Activated T-helper 9 cell treated with anti-CD3 and anti-CD28 coated beads, Interleukin-2, amount 50 U/mL, for 16 hours (primary cell): ENCODE data around the gene SLC30A1.

Source experiments
- DNase-seq: peaks from one replicate; pipeline ENCODE4 v3.0.0-alpha.2; 2020; ENCODE audit warnings: low read depth

Gene SLC30A1

DNA sequence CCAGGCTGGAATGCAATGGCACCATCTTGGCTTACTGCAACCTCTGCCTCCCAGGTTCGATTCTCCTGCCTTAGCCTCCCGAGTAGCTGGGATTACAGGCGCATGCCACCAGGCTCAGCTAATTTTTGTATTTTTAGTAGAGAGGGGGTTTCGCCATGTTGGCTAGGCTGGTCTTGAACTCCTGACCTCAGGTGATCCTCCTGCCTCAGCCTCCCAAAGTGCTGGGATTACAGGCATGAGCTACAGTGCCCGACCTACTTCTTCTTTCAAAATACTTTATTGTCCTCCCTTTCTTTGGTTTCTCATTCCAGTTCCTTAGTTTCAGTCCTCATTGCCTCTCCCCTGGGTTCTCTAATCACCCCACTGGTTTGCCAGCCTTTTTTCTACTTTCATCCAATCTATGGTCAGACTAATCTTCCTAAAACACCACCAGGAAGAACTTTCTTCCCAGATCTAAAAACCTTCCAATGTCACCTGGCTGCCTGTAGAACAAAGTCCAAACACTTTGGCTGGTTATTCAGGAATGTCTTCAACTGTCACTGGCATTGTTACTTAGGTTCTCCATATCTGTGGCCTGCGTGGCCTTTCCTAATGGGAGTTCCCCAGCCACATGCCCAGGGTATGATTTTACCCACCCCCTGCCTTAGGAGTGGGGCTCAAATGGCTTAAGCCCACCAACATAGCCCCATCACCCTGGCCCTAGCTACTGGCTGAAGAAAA, 29.0 kb upstream of the SLC30A1 start:
- DNase-seq = no peak

DNA sequence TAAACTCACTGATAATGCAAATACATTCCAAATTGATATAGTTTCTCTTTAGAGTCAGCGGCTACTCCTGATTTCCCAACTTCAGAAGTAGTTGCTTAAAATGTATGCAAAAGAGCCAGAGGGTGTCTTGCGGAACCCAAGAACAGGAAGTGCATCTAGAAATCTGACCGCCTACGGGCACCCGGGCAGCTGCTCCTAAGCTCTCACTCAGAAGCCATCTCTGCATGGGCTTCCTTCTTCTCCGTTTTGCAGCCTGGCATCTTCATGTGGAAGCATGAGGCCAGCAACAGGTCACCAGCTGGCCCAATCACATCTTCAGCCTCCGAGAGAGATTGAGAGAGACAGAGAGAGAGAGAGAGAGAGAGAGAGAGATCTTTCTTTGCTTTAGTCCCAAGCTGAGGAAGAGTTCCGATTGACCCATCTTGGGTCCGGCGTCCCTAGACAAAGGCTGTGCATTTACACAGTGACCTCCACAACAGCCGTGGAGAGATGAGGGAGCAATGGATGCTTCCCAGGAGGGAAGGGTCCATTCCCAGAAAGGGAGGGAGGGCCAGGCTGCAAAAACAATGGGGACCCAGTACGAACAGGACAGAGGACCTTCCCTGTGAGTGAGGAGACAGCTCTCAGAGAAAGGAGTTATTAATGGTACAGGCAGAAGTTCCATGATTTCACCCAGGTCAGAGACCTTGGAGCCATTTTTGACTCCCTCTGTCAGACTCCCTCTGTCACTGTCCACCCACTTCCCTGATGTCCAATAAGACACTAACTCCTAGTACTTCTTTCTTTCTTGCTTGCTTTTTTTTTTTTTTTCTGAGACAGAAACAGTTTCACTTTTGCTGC, 28.2 kb upstream of the SLC30A1 start:
- no peak for DNase-seq

GRCh38 chr1:211606332-211606913, 27.5 kb upstream of the SLC30A1 start:
- DNase-seq = peak; percentile 4

DNA sequence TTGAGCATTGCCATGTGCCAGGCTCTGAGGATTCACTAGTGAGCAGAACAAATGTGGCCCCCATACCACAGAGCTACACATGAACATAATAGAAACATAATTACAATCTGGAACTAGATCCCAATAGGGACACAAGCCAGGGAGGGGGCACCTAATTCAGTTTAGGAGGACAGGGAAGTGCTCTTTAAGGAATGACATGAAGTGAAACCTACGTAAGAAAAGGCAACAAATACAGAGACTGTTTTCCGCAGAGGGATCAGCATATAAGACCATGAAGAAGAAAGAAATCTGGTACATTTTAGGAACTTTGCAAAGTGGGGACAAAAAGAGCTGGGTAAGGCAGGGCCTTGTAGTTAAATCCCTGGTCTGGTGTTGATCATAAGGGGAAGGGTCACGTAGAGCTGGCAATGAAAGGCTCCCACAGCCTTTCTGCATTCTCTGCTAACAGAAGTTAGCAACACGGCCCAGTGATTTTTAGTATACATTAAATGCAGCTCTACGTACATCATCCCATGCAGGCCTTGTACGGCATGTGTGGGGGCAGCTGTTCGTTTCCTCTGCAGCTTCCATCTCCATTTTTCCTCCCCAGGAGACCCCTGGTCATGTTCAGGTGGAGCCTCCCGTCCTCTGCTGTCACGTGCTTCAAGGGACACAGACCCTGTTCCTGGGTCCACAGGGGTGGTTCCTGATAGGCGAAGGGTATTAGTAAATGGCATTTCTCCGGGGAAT, 26.8 kb upstream of the SLC30A1 start:
- DNase-seq = no peak

DNA sequence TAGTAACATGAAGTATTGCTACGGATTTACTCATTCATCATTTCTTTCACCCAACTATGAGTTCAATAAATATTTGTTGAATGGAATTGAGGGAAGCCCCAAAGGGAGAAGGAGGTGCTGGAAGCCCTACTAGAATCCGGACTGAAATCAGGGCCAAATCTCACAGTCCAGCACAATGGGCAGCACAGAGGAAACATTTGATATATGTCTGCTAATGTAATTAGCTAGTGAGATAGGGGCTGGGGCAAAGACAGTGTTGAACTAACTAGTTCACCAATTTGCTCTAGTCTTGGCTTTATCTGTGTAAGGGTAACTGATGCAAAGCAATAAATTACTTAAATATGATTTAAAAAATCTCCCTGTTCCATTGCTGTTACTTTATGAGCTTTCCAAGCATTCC, 26.1 kb upstream of the SLC30A1 start:
- DNase-seq = no peak

DNA sequence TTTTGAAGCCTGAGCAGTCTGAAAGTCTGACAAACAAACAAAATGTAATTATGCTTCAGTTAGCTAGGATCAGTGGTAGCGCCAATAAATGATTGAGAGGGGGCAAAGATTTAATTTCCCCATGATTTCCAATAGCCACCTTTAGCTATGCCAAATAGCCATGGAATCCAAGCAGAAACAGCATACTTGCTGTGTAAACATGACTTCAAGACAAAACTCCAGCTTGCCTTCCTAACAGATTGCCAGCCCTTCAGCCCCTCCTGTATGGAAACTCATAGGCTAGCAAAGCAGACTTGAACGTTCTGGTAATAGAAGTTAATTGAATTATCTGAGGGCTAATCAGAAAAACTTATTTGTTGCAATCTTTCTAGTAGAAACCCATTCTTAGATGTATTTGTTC, 25.6 kb upstream of the SLC30A1 start:
- no peak for DNase-seq

DNA sequence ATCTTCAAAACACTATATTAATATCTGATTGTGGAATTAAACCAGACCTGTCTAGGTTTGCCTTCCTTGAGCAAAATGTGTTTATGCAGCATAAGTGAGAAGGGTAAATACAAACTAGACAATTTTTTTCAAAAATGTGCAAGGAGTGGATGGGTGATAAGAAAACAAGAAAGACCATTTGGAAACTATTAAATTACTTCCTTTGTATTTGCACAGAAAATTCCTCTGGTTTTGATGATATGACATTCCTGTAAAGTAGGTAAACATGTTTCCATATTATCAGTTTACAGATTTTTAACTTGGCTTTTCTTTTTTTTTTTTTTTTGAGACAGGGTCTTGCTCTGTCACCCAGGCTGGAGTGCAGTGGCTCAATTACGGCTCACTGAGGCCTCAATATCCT, 24.8 kb upstream of the SLC30A1 start:
- no peak for DNase-seq

- no peak for DNase-seq
Measured at GRCh38 chr1:211603191-211603701, 24.3 kb upstream of the SLC30A1 start.

DNA sequence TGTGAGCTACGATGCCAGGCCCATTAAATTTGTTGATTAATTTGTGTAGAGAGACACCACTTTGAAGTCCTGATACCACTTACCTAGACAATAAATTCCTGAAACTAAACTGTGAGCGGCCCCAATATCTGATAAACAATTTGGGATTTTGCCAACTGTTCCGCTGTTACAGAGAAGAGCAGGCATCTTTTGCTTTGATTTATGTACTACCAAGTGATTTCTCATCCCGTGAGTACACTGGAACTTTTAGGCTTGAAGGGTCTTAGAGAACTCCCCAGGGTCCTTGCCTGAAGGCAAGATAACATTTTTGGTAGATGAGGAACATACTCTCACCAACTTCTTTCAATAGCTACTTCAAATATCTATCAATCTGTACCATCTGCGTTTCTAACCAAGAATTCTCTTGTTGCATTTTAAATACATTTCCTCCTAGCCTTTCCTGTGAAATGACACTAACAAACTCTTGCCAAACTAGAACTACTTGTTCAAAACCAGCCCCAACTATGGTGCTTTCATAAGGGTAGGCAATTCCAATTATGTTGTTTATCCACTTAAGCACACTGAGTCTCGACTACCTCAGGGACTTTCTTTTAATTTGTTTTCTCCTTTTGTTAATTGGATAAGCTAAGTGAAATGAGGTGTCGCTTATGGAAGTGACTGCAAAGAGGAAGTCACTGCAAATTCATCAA, 23.2 kb upstream of the SLC30A1 start:
- no peak for DNase-seq

GRCh38 chr1:211601159-211601558, 22.2 kb upstream of the SLC30A1 start:
- DNase-seq = no peak

- no peak for DNase-seq
Measured at GRCh38 chr1:211599250-211599649, 20.3 kb upstream of the SLC30A1 start.

DNA sequence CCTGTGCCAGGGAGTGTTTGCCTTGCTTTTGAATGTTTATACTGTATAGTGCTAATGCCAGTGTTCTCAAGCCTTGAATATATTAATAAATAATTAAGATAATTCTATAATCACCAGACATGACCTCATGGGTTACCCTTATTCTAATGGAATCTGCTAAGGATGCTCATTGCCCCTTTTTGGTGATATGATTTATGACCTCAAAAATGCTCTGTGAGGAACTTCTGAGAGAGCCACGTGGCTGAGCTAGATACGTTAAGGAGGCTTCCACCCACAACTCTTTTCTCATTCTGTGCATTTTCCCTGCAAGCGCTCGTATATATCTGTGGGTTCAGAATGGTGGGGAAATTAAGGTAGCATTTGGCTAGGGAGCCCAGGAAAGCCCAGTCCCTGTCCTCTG, 19.6 kb upstream of the SLC30A1 start:
- no peak for DNase-seq

DNA sequence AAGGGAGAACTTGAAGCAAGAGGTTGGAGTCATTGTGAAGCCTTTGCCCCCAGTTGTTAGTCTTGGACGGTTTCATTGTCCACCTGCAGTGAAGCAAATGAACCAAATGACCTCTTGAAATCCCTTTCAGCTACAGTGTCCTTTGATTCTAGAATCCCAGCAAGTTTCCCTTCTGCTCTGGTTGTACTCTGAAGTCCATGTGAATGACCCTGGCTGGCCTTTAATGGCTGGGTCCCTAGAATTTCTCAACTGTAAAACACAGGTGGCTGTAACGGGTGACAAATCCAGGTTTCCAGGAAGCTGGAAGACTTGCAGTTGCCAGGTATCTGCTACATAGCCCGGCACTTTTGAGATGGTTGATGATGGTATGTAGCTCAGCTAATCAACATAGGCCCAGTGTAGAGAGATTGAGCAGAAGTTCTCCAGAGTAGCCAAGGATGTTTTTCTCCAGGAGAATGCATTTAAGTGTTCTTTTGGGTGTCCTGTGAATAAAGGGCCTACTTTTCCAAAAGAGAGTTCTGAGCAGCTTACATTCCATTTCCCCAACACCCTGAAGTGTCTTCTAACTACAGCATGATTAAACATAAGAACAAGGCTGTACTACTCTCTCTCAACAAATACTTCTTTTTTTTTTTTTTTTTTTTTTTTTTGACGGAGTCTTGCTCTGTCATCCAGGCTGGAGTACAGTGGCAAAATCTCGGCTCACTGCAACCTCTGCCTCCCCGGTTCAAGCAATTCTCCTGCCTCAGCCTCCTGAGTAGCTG, 17.6 kb upstream of the SLC30A1 start:
- DNase-seq = no peak

DNA sequence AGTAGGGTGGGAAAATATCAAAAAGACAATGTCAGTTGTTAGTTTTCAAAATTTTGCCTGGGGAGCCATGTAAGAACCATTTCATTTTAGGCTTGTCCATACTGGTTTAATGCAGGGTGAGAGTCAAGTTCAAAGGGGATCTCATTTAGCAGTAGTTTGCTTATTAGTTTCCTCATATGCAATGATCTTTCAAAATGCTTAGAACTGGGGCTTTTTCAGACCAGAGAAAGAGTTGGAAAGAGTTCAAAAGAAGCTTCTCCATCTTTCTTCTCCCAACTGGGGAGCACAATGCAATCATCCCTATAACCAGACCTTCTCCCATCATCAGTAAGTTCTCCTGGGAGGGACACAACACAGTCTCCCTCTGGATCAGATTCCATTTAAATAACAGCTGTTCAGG, 16.5 kb upstream of the SLC30A1 start:
- no peak for DNase-seq

- DNase-seq = no peak
Measured at GRCh38 chr1:211591980-211592493, 13.1 kb upstream of the SLC30A1 start.

DNA sequence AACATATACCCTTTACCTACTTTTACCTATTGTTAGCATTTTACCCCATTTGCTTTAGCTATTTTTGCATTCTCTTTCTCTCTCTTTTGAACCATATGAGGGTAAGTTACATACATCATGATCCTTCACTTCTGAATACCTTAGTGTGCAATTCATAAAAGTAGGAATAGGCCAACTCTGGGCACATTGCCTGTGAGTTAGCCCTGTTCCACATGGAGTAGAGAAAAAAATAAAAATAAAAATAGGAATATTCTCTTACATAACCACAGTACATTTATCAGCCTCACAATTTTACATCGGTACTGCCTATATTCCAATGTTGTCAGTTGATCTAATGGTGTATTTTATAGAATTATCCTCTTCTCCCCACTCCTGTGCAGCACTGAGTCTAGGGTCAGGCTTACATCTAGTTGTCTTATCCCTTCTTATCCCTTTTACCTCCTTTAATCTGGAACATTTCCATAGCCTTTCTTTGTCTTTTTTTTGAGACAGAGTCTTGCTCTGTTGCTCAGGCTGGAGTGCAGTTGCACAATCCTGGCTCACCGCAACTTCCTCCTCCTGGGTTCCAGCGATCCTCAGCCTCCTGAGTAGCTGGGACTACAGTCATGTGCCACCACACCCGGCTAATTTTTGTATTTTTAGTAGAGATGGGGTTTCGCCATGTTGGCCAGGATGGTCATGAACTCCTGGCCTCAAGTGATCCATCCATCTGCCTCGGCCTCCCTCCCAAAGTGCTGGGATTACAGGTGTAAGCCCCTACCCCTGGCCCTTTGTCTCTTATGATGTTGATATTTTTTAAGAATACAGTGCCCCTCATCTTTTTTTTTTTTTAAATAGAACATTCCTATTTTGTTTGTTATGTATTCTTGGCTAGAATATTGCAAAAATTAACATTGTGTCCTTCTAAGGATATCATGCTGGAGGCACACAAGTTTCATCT, 11.1 kb upstream of the SLC30A1 start:
- no peak for DNase-seq

DNA sequence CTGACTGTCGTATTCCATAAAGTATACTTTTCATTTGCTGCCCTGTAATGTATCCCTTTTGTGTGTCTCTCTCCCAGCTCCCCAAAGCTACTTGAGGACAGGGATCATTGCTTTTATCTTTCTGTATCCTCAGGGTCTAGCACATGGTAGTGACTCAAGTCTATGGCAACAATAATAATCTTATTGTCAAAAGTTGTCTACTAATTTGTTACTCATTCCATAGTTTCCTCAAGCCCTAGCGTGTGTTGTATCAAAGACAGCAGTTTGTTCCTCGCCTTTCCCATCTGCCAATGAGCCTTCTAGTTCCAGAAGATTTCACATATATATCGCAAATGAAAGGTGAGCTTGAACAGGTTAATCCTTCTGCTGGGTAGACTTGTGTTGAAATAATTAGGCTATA, 9.8 kb upstream of the SLC30A1 start:
- DNase-seq = no peak

DNA sequence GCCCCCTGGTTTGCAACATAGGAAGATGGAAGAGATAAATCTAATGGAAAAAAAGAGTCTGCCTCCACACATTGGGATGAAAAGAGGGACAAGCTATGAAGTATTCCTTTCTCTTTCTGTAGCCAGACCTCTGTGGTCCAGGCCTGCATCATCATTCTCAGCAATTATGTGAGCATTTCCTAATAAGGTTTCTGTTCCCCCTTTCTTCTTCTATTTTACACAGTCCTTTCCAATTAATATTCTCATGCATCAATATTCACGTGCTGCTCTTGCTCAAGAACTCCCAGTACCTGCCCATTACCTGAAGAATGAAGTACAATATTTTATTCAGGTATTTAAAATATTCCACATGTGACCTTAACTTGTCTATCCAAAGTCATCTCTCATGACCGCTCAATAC, 8.2 kb upstream of the SLC30A1 start:
- DNase-seq = no peak

DNA sequence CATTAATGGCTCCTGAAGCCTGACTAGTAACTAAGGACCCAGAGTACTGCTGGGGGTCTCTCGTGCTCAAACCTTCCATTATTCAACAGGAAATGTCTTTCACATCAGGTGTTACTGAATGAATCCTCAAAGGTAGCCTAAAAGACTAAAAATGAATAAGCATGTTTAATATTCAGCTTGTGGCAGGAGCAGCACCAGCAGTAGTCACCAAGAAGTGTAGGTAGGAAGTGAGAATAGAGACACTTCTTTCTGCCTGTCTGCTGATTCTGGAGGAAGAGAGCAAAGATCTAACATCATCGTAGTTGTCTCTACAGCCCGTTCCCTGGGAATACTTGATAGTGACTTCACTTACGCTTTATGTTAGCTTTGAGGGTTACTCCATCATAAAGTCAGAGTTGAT, 7.6 kb upstream of the SLC30A1 start:
- DNase-seq = no peak
